Effector memory CD8-positive, alpha-beta T cell (primary cell): ENCODE data around the gene SEL1L2.

ENCODE experiments used
- ATAC-seq: fragments of 150-1000 bp; cut with Tn5 transposase; replicated peaks from 2 replicates; pipeline ENCODE4 v1.10.0; 2021; ENCODE audit warnings: mild to moderate bottlenecking, moderate library complexity
- DNase-seq, 3 experiments: peaks; one replicate each; pipeline ENCODE4 v3.0.0; 2021
- H3K27ac Mint-ChIP-seq, 2 donors: one replicate each; pipeline ENCODE4 v1.8.0; 2022; ENCODE audit warnings: mild to moderate bottlenecking in 2 of 2, mixed read lengths in 2 of 2, moderate library complexity in 2 of 2
- H3K27me3 Mint-ChIP-seq, 2 donors: one replicate each; pipeline ENCODE4 v1.8.0; 2022; ENCODE audit warnings: mixed read lengths in 2 of 2
- H3K36me3 Mint-ChIP-seq: one replicate; pipeline ENCODE4 v1.8.0; 2022; ENCODE audit warnings: mild to moderate bottlenecking, moderate library complexity, mixed read lengths; ENCODE audit not compliant: insufficient read depth
- H3K4me1 Mint-ChIP-seq, 2 donors: one replicate each; pipeline ENCODE4 v1.8.0; 2022; ENCODE audit warnings: low read depth in 2 of 2, mixed read lengths in 2 of 2
- H3K4me3 Mint-ChIP-seq, 2 donors: one replicate each; pipeline ENCODE4 v1.8.0; 2022; ENCODE audit warnings: mild to moderate bottlenecking in 2 of 2, mixed read lengths in 2 of 2, moderate library complexity in 2 of 2
- H3K9me3 Mint-ChIP-seq, 2 donors: one replicate each; pipeline ENCODE4 v1.8.0; 2022; ENCODE audit warnings: mixed read lengths in 2 of 2

The SEL1L2 gene

GRCh38 chr20:13913131-13913530 lies 77.3 kb downstream of the SEL1L2 start:
- Mint-ChIP-seq H3K4me3 (no peak overlapping the region), H3K9me3 (peaks cover 4 to 8% of the 10 kb centered on the region in 2 donors), H3K27me3 (peaks cover 0 to 6% of the 10 kb centered on the region in 2 donors), H3K4me1 (no peaks in the 10 kb centered on the region), H3K27ac (no peak overlapping the region), H3K36me3 (no peaks in the 10 kb centered on the region)
- ATAC-seq: no peak
- no peak for DNase-seq

- DNase-seq (no peak), ATAC-seq (no peak)
- Mint-ChIP-seq H3K27ac (no peak overlapping the region), H3K27me3 (peaks cover 0 to 6% of the 10 kb centered on the region in 2 donors), H3K36me3 (peaks cover under 1% of the 10 kb centered on the region), H3K4me1 (no peaks in the 10 kb centered on the region), H3K4me3 (no peak overlapping the region), H3K9me3 (peaks cover 2 to 4% of the 10 kb centered on the region in 2 donors)
These were observed 79.9 kb downstream of the SEL1L2 start for GRCh38 chr20:13910492-13910891.

- no peak overlapping the region for H3K27ac Mint-ChIP-seq
- no peaks in the 10 kb centered on the region for H3K4me1 Mint-ChIP-seq
- peaks cover 3% of the 10 kb centered on the region for H3K36me3 Mint-ChIP-seq
- H3K4me3 Mint-ChIP-seq: no peak overlapping the region
- no peak for ATAC-seq
- DNase-seq: no peak
- peaks cover 0 to 6% of the 10 kb centered on the region in 2 donors for H3K27me3 Mint-ChIP-seq
- H3K9me3 Mint-ChIP-seq: peaks cover 0 to 4% of the 10 kb centered on the region in 2 donors
These were observed 81.3 kb downstream of the SEL1L2 start for GRCh38 chr20:13909067-13909466.

GRCh38 chr20:13904766-13905165 lies 85.6 kb downstream of the SEL1L2 start:
- no peak overlapping the region for H3K4me3 Mint-ChIP-seq
- H3K27ac Mint-ChIP-seq: no peak overlapping the region
- peaks cover 0 to 6% of the 10 kb centered on the region in 2 donors for H3K27me3 Mint-ChIP-seq
- no peak for DNase-seq
- no peak for ATAC-seq
- peaks cover 7% of the 10 kb centered on the region for H3K36me3 Mint-ChIP-seq
- H3K4me1 Mint-ChIP-seq: no peaks in the 10 kb centered on the region
- H3K9me3 Mint-ChIP-seq: peaks cover 0 to 4% of the 10 kb centered on the region in 2 donors

- Mint-ChIP-seq H3K27me3 (no peaks in the 10 kb centered on the region), H3K27ac (no peak overlapping the region)
These were observed 89.9 kb downstream of the SEL1L2 start for GRCh38 chr20:13900496-13900895.

GRCh38 chr20:13898012-13898612 lies 92.3 kb downstream of the SEL1L2 start:
- no peak overlapping the region for H3K27ac Mint-ChIP-seq
- no peak for DNase-seq
- no peak for ATAC-seq
- H3K4me1 Mint-ChIP-seq: no peaks in the 10 kb centered on the region
- H3K4me3 Mint-ChIP-seq: no peak overlapping the region
- H3K36me3 Mint-ChIP-seq: peaks cover 3% of the 10 kb centered on the region
- H3K9me3 Mint-ChIP-seq: no peaks in the 10 kb centered on the region
- no peaks in the 10 kb centered on the region for H3K27me3 Mint-ChIP-seq

More at GRCh38 chr20:13900496-13900895, 89.9 kb downstream of the SEL1L2 start:
- Mint-ChIP-seq H3K9me3 (no peaks in the 10 kb centered on the region), H3K4me3 (no peak overlapping the region), H3K4me1 (no peaks in the 10 kb centered on the region), H3K36me3 (peaks cover 6% of the 10 kb centered on the region)
- ATAC-seq (no peak), DNase-seq (no peak)

- Mint-ChIP-seq H3K4me3 (no peak overlapping the region), H3K27ac (no peak overlapping the region), H3K4me1 (no peaks in the 10 kb centered on the region), H3K36me3 (no peaks in the 10 kb centered on the region), H3K27me3 (no peaks in the 10 kb centered on the region), H3K9me3 (peaks cover 0 to 5% of the 10 kb centered on the region in 2 donors)
- ATAC-seq (no peak), DNase-seq (no peak)
These were observed 98.8 kb downstream of the SEL1L2 start for GRCh38 chr20:13891575-13891974.

GRCh38 chr20:13884803-13885202 lies 105.6 kb downstream of the SEL1L2 start:
- DNase-seq (no peak), ATAC-seq (no peak)
- no peaks in the 10 kb centered on the region for H3K4me1 Mint-ChIP-seq
- H3K9me3 Mint-ChIP-seq: no peaks in the 10 kb centered on the region
- H3K27me3 Mint-ChIP-seq: no peaks in the 10 kb centered on the region
- no peak overlapping the region for H3K4me3 Mint-ChIP-seq
- H3K27ac Mint-ChIP-seq: no peak overlapping the region
- no peaks in the 10 kb centered on the region for H3K36me3 Mint-ChIP-seq

GRCh38 chr20:13883425-13883824 lies 107.0 kb downstream of the SEL1L2 start:
- Mint-ChIP-seq H3K9me3 (no peaks in the 10 kb centered on the region), H3K27ac (no peak overlapping the region), H3K4me1 (no peaks in the 10 kb centered on the region), H3K36me3 (no peaks in the 10 kb centered on the region), H3K4me3 (no peak overlapping the region), H3K27me3 (no peaks in the 10 kb centered on the region)
- ATAC-seq (no peak), DNase-seq (no peak)

GRCh38 chr20:13878566-13878965 lies 111.8 kb downstream of the SEL1L2 start:
- Mint-ChIP-seq H3K9me3 (peaks cover 0 to 1% of the 10 kb centered on the region in 2 donors), H3K27ac (no peak overlapping the region), H3K27me3 (no peaks in the 10 kb centered on the region), H3K4me3 (no peak overlapping the region), H3K36me3 (no peaks in the 10 kb centered on the region), H3K4me1 (no peaks in the 10 kb centered on the region)
- DNase-seq (no peak), ATAC-seq (no peak)

GRCh38 chr20:13877793-13878192 lies 112.6 kb downstream of the SEL1L2 start:
- H3K27me3 Mint-ChIP-seq: no peaks in the 10 kb centered on the region
- H3K9me3 Mint-ChIP-seq: peaks cover 0 to 1% of the 10 kb centered on the region in 2 donors
- no peak for DNase-seq
- no peak for ATAC-seq
- no peak overlapping the region for H3K4me3 Mint-ChIP-seq
- H3K4me1 Mint-ChIP-seq: no peaks in the 10 kb centered on the region
- H3K36me3 Mint-ChIP-seq: no peaks in the 10 kb centered on the region
- H3K27ac Mint-ChIP-seq: no peak overlapping the region

- DNase-seq (no peak), ATAC-seq (no peak)
- no peaks in the 10 kb centered on the region for H3K4me1 Mint-ChIP-seq
- H3K36me3 Mint-ChIP-seq: no peaks in the 10 kb centered on the region
- no peaks in the 10 kb centered on the region for H3K27me3 Mint-ChIP-seq
- peaks cover 0 to 1% of the 10 kb centered on the region in 2 donors for H3K9me3 Mint-ChIP-seq
- no peak overlapping the region for H3K27ac Mint-ChIP-seq
- H3K4me3 Mint-ChIP-seq: no peak overlapping the region
These were observed 115.1 kb downstream of the SEL1L2 start for GRCh38 chr20:13875265-13875811.

GRCh38 chr20:13874394-13875157 lies 115.8 kb downstream of the SEL1L2 start:
- H3K9me3 Mint-ChIP-seq: peaks cover 0 to 1% of the 10 kb centered on the region in 2 donors
- H3K36me3 Mint-ChIP-seq: no peaks in the 10 kb centered on the region
- H3K27me3 Mint-ChIP-seq: no peaks in the 10 kb centered on the region
- H3K4me1 Mint-ChIP-seq: no peaks in the 10 kb centered on the region
- ATAC-seq (no peak), DNase-seq (no peak)
- H3K27ac Mint-ChIP-seq: no peak overlapping the region
- H3K4me3 Mint-ChIP-seq: no peak overlapping the region

- Mint-ChIP-seq H3K9me3 (peaks cover 0 to 1% of the 10 kb centered on the region in 2 donors), H3K27ac (no peak overlapping the region)
These were observed 116.6 kb downstream of the SEL1L2 start for GRCh38 chr20:13873831-13874230.

More at GRCh38 chr20:13873831-13874230, 116.6 kb downstream of the SEL1L2 start:
- Mint-ChIP-seq H3K27me3 (no peaks in the 10 kb centered on the region), H3K4me1 (no peaks in the 10 kb centered on the region), H3K36me3 (no peaks in the 10 kb centered on the region), H3K4me3 (no peak overlapping the region)
- DNase-seq (no peak), ATAC-seq (no peak)
